Adrenal gland (tissue), 12 donors: ENCODE results near the gene ADAMTSL3. TPM values are rescaled to one million over a fixed set of nuclear protein-coding genes. Genes with fewer than 3 reads are reported as not detected.
A peak's percentile ranks its signal among the peaks of the same experiment; 100 is the strongest.

Experiments used
- DNase-seq, 7 donors: peaks; one replicate each; pipeline ENCODE4 v3.0.0-alpha.2; 2019 to 2020
- H3K27ac ChIP-seq, 5 donors: fragments of 200-600 bp; sonication (generic) in 4 of 5; 1 replicate in 3 of 5; 2 replicates in 2 of 5; pipeline versions ENCODE4 v1.5.1 to v1.8.0; 2016 to 2020; ENCODE audit warnings: mild to moderate bottlenecking in 1 of 5
- H3K27me3 ChIP-seq: fragments of 200-600 bp; 2 replicates; pipeline ENCODE4 v1.8.0; 2021
- H3K36me3 ChIP-seq, 2 donors: fragments of 200-600 bp; replicated peaks in 1 of 2; 1 replicate in 1 of 2; 2 replicates in 1 of 2; pipeline versions ENCODE4 v1.5.1 to v1.8.0; 2018 to 2022
- H3K4me1 ChIP-seq, 2 donors: fragments of 200-600 bp; replicated peaks in 1 of 2; 1 replicate in 1 of 2; 2 replicates in 1 of 2; pipeline versions ENCODE4 v1.5.1 to v1.8.0; 2018 to 2021
- H3K4me3 ChIP-seq, 4 donors: fragments of 200-600 bp; sonication (generic) in 3 of 4; one replicate each; pipeline ENCODE4 v1.5.1; 2016 to 2018
- H3K9me3 ChIP-seq, 3 donors: fragments of 200-600 bp; sonication (generic) in 1 of 3; replicated peaks in 1 of 3; 1 replicate in 2 of 3; 2 replicates in 1 of 3; pipeline versions ENCODE4 v1.5.1 to v1.8.0; 2016 to 2021
- POLR2A ChIP-seq, 2 donors: fragments of 450-650 bp; IDR thresholded peaks; one replicate each; pipeline ENCODE4 v1.6.1; 2017; ENCODE audit warnings: antibody characterized with exemption in 2 of 2, mild to moderate bottlenecking in 2 of 2, moderate library complexity in 1 of 2
- WGBS, 4 donors: extraction: QIAGEN DNeasy Blood & Tissue Kit in 2 of 4; methylation state at CpG; one replicate each; pipeline versions ENCODE4 v1.1.5 to v1.1.7; 2013 to 2017; 5-methylcytosine and 5-hydroxymethylcytosine counted together
- intact Hi-C, 2 donors: fragments of 100-400 bp; cut with DNase I; formaldehyde crosslinking; loops; one replicate each; pipeline versions ENCODE4 v1.14.1 to v1.15.0; 2022 to 2023
- polyA plus RNA-seq, 3 donors: library from polyadenylated mRNA; stranded (reverse); fragments of 200-250 nt in 2 of 3; fragments of 350-450 nt in 1 of 3; fragmentation: Illumina TruSeq in 1 of 3; extraction: RNeasy Lipid Tissue Mini Kit (QIAGEN cat#74804) in 1 of 3; gene quantifications; one replicate each; pipeline ENCODE4 v1.2.3, GENCODE V29; 2013 to 2014
- total RNA-seq, 9 donors: library from RNA; depleted of rRNA in 4 of 9; stranded (reverse); fragments of >200 nt in 4 of 9; fragments of 120-200 nt in 1 of 9; fragmentation: NEBNext Ultra II Directional in 1 of 9; extraction: Animal tissue kit (Norgen Biotek cat#: 25700) in 1 of 9; gene quantifications; one replicate each; pipeline versions ENCODE4 v1.1.0 to v1.2.4, GENCODE V29; 2013 to 2023
- TF ChIP-seq, protein P1 (sequence below), 6 experiments: fragments of 450-650 bp in 4 of 6; fragments of 200-600 bp in 2 of 6; sonication (generic) in 1 of 6; IDR thresholded peaks; 1 replicate in 5 of 6; 2 replicates in 1 of 6; pipeline versions ENCODE4 v1.5.1 to v1.8.0; 2016 to 2021; ENCODE audit warnings: antibody characterized with exemption in 6 of 6, mild to moderate bottlenecking in 2 of 6, moderate library complexity in 1 of 6
- donor health status: healthy with polysubstance abuse.
- donor health status: Bipolar disorder and iron deficiency.
- donor health status: DM: yes; HTN: yes; CAD: no.
- donor health status: DM: no; HTN: no; CAD: no.
- donor health status: DM: no; HTN: no; CAD: no.
- donor health status: DM: yes; HTN: yes; CAD: no.

ADAMTSL3 gene
- total and polyA plus RNA-seq, 12 donors, result 0.98 to 19.7 (median 10.5) TPM

DNA sequence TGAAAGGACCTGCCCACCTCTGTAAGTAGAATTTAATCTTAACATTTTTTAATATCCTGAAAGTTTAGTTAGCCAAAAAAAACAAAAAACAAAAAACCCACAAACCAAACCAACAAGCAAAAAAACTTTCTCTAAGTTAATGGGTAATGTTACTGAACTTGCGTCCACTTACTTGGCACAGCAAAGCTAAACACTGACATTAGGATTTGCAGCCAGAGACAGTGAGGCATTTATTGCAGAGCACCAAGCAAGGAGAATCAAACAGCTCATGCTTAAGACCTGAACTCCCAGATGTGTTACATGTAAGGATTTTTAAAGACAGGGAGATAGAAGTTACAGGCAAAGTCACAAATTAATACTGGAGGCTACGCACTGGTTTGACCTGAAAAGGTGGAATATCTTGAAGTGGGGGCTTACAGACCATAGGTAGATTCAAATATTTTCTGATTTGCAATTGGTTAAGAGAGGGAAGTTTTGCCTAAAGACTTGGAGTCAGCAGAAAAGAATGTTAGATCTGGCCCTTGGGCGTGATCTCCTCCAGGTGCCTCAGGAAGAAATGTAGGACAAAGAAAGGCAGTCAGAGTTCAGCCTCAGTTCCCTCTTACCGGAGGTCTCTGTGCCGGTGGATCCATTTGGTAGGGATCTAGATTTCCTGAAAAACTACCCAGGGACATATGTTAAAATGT is 205.0 kb downstream of the ADAMTSL3 start:
- Histone ChIP-seq H3K36me3 (no peaks in the 10 kb centered on the region), H3K27me3 (no peaks in the 10 kb centered on the region), H3K9me3 (no peaks in the 10 kb centered on the region), H3K4me3 (no peak overlapping the region), H3K4me1 (no peaks in the 10 kb centered on the region), H3K27ac (no peak overlapping the region)
- intact Hi-C loops, result no loop called here
- DNase-seq, result no peak
- TF ChIP-seq POLR2A (IDR thresholded peaks at IDR 0.05), result no peak
- TF ChIP-seq, protein P1, sequence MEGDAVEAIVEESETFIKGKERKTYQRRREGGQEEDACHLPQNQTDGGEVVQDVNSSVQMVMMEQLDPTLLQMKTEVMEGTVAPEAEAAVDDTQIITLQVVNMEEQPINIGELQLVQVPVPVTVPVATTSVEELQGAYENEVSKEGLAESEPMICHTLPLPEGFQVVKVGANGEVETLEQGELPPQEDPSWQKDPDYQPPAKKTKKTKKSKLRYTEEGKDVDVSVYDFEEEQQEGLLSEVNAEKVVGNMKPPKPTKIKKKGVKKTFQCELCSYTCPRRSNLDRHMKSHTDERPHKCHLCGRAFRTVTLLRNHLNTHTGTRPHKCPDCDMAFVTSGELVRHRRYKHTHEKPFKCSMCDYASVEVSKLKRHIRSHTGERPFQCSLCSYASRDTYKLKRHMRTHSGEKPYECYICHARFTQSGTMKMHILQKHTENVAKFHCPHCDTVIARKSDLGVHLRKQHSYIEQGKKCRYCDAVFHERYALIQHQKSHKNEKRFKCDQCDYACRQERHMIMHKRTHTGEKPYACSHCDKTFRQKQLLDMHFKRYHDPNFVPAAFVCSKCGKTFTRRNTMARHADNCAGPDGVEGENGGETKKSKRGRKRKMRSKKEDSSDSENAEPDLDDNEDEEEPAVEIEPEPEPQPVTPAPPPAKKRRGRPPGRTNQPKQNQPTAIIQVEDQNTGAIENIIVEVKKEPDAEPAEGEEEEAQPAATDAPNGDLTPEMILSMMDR (IDR thresholded peaks at IDR 0.05), result no peak
- 70 to 89% (median 88%) methylated on average over 5 of the region's 5 CpGs for WGBS, 4 donors

DNA sequence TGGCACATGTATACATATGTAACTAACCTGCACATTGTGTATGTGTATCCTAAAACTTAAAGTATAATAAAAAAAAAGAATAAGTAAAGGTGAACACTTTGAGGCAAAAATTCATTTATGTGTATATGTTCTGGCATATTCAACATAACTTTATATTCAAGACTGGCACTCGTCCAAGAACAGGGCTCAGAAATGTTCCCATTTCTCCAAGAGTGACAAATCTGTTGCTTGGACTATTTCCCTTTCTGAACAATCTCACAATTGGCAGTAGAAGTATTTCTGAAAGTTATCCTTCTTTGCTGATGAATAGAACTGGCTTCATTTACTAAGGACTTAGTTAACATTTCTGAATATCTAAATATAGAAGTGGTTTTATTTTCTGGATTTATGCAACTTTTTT is 212.8 kb downstream of the ADAMTSL3 start:
- Histone ChIP-seq H3K27ac (no peak overlapping the region), H3K36me3 (no peaks in the 10 kb centered on the region), H3K27me3 (no peaks in the 10 kb centered on the region), H3K9me3 (no peaks in the 10 kb centered on the region), H3K4me1 (no peaks in the 10 kb centered on the region), H3K4me3 (no peak overlapping the region)
- no peak for DNase-seq
- intact Hi-C loops, result no loop called here
- WGBS, 4 donors, result 19 to 55% (median 35%) methylated on average over 1 of the region's 1 CpG
- no peak for TF ChIP-seq POLR2A (IDR thresholded peaks at IDR 0.05)
- TF ChIP-seq, protein P1 (IDR thresholded peaks at IDR 0.05), result no peak

DNA sequence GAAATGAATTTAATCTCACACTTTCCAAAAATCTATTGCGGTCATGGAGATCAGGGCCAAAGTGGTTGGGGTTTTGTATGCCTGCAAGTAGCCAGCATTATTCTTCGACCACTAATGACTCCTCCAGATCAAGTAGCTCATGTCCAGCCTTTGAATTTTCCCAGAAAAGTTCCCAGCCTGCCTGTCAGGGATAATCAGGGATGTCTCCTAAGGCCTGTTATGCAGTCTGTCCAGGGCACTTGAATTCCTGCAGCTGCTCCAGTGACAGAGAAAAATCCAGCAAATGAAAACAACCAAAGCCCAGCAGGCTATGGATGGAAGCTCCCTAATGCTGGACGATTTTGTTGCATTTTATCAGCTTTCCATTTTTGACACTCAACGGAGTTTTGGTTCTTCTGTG is 215.4 kb downstream of the ADAMTSL3 start:
- TF ChIP-seq, protein P1 (IDR thresholded peaks at IDR 0.05), result no peak
- TF ChIP-seq POLR2A (IDR thresholded peaks at IDR 0.05), result no peak
- no peaks in the 10 kb centered on the region for H3K9me3 ChIP-seq
- DNase-seq, result no peak
- H3K4me1 ChIP-seq, result no peaks in the 10 kb centered on the region
- no peak overlapping the region for H3K27ac ChIP-seq
- no peak overlapping the region for H3K4me3 ChIP-seq
- no peaks in the 10 kb centered on the region for H3K27me3 ChIP-seq
- intact Hi-C loops, result no loop called here
- WGBS, 4 donors, result 40 to 57% (median 56%) methylated on average over 4 of the region's 4 CpGs
- H3K36me3 ChIP-seq, result no peaks in the 10 kb centered on the region

DNA sequence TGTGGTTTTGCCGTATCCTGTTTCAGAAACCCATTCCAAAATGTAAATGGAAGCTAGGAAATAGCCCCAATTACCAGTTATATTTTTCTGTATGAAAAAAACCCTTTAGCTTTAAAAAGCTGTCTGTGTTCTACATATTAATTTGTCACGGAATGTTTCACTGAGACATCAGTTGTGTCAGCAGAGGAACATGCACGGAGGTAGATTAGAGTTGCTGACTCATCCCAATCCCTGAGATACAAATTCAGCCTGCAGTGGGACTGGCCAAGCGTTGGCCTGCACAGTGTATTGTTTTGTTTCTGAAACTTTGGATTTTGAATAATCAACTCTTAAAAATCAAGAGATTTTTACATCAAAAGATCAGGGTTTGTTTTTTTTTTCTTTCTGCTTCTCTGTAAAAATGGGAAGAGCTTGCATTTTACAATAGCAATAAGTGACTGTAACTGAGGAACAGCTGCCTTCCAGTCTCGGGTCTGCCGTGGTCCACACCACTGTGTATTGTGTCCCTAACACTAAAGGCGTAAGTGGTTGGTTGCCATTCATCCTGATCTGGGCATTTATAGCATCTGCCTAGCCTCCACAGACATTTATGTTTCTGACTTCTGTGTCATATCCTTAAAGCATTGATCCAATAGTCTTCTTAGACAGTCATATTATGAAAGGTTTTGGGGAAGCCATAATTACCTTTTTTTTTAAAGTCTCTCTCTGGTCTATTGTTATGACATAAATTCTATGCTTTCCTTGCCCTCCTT is 218.1 kb downstream of the ADAMTSL3 start:
- peak in 1 of 7 donors; percentile 8 for DNase-seq
- no peak overlapping the region for H3K4me3 ChIP-seq
- 40 to 55% (median 47%) methylated on average over 7 of the region's 7 CpGs for WGBS, 4 donors
- H3K36me3 ChIP-seq, result no peaks in the 10 kb centered on the region
- intact Hi-C loops, result no loop called here
- no peaks in the 10 kb centered on the region for H3K9me3 ChIP-seq
- TF ChIP-seq, protein P1 (IDR thresholded peaks at IDR 0.05), result no peak
- TF ChIP-seq POLR2A (IDR thresholded peaks at IDR 0.05), result no peak
- no peaks in the 10 kb centered on the region for H3K27me3 ChIP-seq
- H3K4me1 ChIP-seq, result no peaks in the 10 kb centered on the region
- no peak overlapping the region for H3K27ac ChIP-seq
